ENCODE measurements around the gene ITGAD. TPM values are rescaled to one million over a fixed set of nuclear protein-coding genes. Genes with fewer than 3 reads are reported as not detected.

ITGAD gene
- total RNA-seq, 3 donors from 2014 or later (not counting 1 experiment from before 2014, with no cell fraction given) = 1.0 to 2.9 (median 2.2) TPM

DNA sequence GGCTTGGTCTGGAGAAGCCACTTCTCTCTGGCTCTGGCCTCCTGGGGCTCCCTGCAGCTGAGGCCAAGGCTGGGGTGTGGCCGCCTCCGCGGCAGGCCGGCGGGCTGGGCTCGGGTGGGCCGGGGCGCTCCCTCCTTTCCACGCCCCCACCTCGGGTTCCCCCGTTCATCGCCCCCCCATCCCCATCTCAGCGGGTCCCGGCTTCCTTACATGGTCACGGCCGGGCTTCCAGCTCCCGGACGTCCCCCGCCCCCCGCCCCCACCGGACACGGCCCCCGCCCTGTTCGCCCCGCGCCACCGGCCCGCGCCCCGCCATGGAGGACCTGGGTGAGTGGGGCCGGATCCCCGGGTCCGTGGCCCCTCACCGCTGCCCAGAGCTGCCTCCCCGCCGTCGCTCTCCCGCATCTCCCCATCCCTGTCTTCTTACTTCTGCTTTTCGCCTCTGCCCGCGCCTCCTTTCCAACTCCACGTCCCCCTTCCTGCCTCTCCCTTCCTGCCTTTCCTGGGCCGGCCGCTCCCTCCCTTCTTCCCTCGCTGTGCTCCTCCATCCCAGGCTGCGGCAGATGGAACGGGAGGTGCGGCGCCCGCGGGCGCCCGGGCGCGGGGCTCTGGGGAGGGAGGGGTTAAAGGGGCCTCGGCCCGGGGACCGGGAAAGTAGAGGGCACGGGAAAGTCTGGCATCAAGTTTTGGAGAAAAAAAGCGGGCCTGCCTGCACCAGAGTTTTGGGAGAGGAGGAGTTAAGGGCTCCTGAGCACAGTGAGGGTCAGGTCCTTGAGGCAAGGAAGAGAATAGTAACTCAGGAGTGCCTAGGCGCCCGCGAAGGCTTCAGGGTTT, 79.0 kb downstream of the ITGAD start, which contains the start of gene TGFB1I1:
Gene TGFB1I1 (plus strand): TSS at position 278 of the 834 bp plus-strand sequence. CDS start 37 bp downstream, at position 315.
- Histone ChIP-seq H3K9me3 (ENCODE audit: control insufficient read depth, insufficient read depth, low read length) (no peaks in the 10 kb centered on the region), H3K27me3 (ENCODE audit: control insufficient read depth, insufficient read depth, low read length) (peaks cover 12% of the 10 kb centered on the region), H3K4me3 (ENCODE audit: low read length) (peak within 1 kb of the TSS; percentile 9), H3K27ac (ENCODE audit: low read length) (no peak within 1 kb of the TSS), H3K4me1 (ENCODE audit: control insufficient read depth, insufficient read depth, low read length) (peaks cover 28% of the 10 kb centered on the region), H3K36me3 (ENCODE audit: control insufficient read depth, insufficient read depth, low read length) (no peaks in the 10 kb centered on the region)
- no peaks in the 10 kb centered on the region for H3K36me3 Mint-ChIP-seq
- H3K4me1 Mint-ChIP-seq = peaks cover 0 to 20% of the 10 kb centered on the region in 2 donors
- H3K27me3 Mint-ChIP-seq (ENCODE audit: low read depth in 2 of 2) = peaks cover 0 to 23% of the 10 kb centered on the region in 2 donors
- WGBS (ENCODE audit: insufficient coverage) = 4% methylated on average over 54 of the region's 63 CpGs
- H3K9me3 Mint-ChIP-seq = no peaks in the 10 kb centered on the region
- peak within 1 kb of the TSS in 1 of 2 donors; percentile 42 for H3K27ac Mint-ChIP-seq
- no peak for TF ChIP-seq CTCF (IDR thresholded peaks at IDR 0.05)
- DNase-seq (no peak), ATAC-seq (no peak)
- H3K4me3 Mint-ChIP-seq = peak within 1 kb of the TSS; percentile 77
- intact Hi-C loops (cut with micrococcal nuclease) = no loop called here

DNA sequence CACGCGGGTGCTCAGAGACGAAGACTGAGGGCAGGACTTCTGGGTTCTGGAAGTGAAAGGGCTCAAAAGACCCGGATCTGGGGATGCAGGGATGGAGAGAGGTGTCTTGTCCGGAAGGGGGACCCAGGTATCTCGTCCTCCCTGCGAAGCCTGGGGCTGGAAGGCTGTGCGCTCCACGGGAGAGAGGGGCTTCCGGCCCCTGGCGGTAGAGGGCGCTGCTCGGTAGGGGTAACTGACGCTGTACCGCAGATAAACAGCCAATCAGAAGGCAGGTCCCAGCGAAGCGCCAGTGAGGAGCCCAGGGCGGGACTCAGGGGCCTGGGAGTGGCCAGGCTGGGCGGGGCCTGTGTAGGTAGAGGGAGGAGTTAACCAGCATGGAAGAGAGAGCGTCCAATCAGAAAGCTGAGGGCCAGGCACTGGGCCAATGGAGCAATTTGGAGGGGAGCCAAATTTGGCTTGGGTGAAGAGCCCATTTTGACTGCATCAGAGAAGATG, 79.6 kb downstream of the ITGAD start:
- no peaks in the 10 kb centered on the region for H3K36me3 Mint-ChIP-seq
- DNase-seq (peak in 1 of 2 donors; percentile 51), ATAC-seq (peak in 2 of 3 donors; percentile 32 to 58)
- H3K4me1 Mint-ChIP-seq = peaks cover 2 to 27% of the 10 kb centered on the region in 2 donors
- H3K9me3 Mint-ChIP-seq = no peaks in the 10 kb centered on the region
- H3K27me3 Mint-ChIP-seq (ENCODE audit: low read depth in 2 of 2) = peaks cover 0 to 23% of the 10 kb centered on the region in 2 donors
- Histone ChIP-seq H3K27ac (ENCODE audit: low read length) (no peak overlapping the region), H3K4me1 (ENCODE audit: control insufficient read depth, insufficient read depth, low read length) (peaks cover 35% of the 10 kb centered on the region), H3K36me3 (ENCODE audit: control insufficient read depth, insufficient read depth, low read length) (no peaks in the 10 kb centered on the region), H3K9me3 (ENCODE audit: control insufficient read depth, insufficient read depth, low read length) (no peaks in the 10 kb centered on the region), H3K4me3 (ENCODE audit: low read length) (no peak overlapping the region), H3K27me3 (ENCODE audit: control insufficient read depth, insufficient read depth, low read length) (peaks cover 12% of the 10 kb centered on the region)
- intact Hi-C loops (cut with micrococcal nuclease) = no loop called here
- 67% methylated on average over 20 of the region's 20 CpGs for WGBS (ENCODE audit: insufficient coverage)
- TF ChIP-seq CTCF (IDR thresholded peaks at IDR 0.05) = no peak
- H3K4me3 Mint-ChIP-seq = peak overlapping the region; percentile 77
- H3K27ac Mint-ChIP-seq = peak overlapping the region in 1 of 2 donors; percentile 42

DNA sequence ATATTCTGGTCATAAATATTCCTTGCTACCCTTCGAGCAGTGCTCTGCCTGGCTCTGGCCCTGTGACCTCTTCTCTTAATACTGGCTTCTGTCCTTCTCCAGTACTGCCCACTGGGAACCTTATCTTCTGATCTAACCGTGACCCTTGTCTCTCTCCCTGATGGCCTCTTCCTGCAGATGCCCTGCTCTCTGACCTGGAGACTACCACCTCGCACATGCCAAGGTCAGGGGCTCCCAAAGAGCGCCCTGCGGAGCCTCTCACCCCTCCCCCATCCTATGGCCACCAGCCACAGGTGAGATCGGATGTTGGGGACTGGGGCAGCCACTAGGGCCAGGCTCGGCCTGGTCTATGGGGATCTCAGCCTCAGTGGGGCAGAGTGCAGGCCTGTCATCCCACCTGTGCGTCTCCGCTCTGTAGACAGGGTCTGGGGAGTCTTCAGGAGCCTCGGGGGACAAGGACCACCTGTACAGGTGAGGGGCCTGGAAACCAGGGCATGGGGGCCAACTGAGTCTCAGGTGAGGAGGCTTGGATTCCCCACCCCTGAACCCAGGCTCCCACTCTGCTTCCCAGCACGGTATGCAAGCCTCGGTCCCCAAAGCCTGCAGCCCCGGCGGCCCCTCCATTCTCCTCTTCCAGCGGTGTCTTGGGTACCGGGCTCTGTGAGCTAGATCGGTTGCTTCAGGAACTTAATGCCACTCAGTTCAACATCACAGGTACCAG, 80.3 kb downstream of the ITGAD start:
- H3K36me3 ChIP-seq (ENCODE audit: control insufficient read depth, insufficient read depth, low read length) = no peaks in the 10 kb centered on the region
- H3K9me3 ChIP-seq (ENCODE audit: control insufficient read depth, insufficient read depth, low read length) = no peaks in the 10 kb centered on the region
- intact Hi-C loops (cut with micrococcal nuclease) = no loop called here
- peaks cover 37% of the 10 kb centered on the region for H3K4me1 ChIP-seq (ENCODE audit: control insufficient read depth, insufficient read depth, low read length)
- no peak overlapping the region for H3K4me3 Mint-ChIP-seq
- no peaks in the 10 kb centered on the region for H3K36me3 Mint-ChIP-seq
- peaks cover 12% of the 10 kb centered on the region for H3K27me3 ChIP-seq (ENCODE audit: control insufficient read depth, insufficient read depth, low read length)
- no peak overlapping the region for H3K4me3 ChIP-seq (ENCODE audit: low read length)
- H3K27me3 Mint-ChIP-seq (ENCODE audit: low read depth in 2 of 2) = peaks cover 0 to 23% of the 10 kb centered on the region in 2 donors
- peaks cover 5 to 30% of the 10 kb centered on the region in 2 donors for H3K4me1 Mint-ChIP-seq
- no peak for DNase-seq
- no peak for ATAC-seq
- no peak overlapping the region for H3K27ac ChIP-seq (ENCODE audit: low read length)
- TF ChIP-seq CTCF (IDR thresholded peaks at IDR 0.05) = no peak
- H3K9me3 Mint-ChIP-seq = no peaks in the 10 kb centered on the region
- WGBS (ENCODE audit: insufficient coverage) = 94% methylated on average over 15 of the region's 17 CpGs
- no peak overlapping the region for H3K27ac Mint-ChIP-seq
